ENCODE measurements around the gene ZNF398.
"Not testable (repeated sequence)": the region's sequence is repeated elsewhere in the genome, so short reads cannot be mapped to it uniquely, and the experiment has no call there.

The ZNF398 gene

GRCh38 chr7:149223176-149223575 lies 75.9 kb downstream of the ZNF398 start:
- Histone ChIP-seq H3K4me3 (ENCODE audit: low read depth, low read length) (no peak overlapping the region), H3K27me3 (replicated peaks) (no peaks in the 10 kb centered on the region), H3K27ac (no peak overlapping the region), H3K36me3 (replicated peaks) (peaks cover 44% of the 10 kb centered on the region)
- in situ Hi-C loops (cut with HindIII; ENCODE audit: low pct_ligation_motif_present, low sequenced_read_pairs), result no loop called here
- DNase-seq, result no peak
- TF ChIP-seq CTCF (IDR thresholded peaks at IDR 0.05; ENCODE audit: low read depth, low read length, missing control alignments), result no peak

DNA sequence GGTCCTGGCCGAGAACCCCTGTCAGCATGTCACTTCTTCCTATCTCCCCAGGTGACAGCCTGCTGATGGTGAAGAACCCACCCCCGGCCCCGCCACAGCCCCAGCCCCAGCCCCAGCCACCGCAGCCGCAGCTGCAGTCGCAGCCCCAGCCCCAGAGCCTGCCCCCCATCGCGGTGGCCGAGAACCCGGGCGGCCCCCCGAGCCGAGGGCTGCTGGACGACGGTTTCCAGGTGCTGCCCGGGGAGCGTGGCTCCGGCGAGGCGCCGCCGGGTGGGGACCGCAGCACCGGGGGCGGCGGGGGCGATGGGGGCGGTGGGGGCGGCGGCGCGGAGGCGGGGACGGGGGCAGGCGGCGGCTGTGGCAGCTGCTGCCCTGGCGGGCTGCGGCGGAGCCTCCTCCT lies 76.5 kb downstream of the ZNF398 start:
- H3K36me3 ChIP-seq (replicated peaks), result peaks cover 41% of the 10 kb centered on the region

DNA sequence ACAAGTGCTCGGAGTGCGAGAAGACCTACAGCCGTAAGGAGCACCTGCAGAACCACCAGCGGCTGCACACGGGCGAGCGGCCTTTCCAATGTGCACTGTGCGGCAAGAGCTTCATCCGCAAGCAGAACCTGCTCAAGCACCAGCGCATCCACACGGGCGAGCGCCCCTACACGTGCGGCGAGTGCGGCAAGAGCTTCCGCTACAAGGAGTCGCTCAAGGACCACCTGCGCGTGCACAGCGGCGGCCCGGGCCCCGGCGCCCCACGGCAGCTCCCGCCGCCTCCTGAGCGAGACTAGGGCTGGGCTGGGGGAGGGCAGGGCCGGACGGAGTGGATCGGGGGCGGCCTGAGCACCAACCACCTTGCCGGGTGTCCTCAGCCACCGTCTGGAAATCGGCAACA lies 77.1 kb downstream of the ZNF398 start:
- DNase-seq, result no peak
- in situ Hi-C loops (cut with HindIII; ENCODE audit: low pct_ligation_motif_present, low sequenced_read_pairs), result no loop called here
- no peak overlapping the region for H3K27ac ChIP-seq
- H3K4me3 ChIP-seq (ENCODE audit: low read depth, low read length), result no peak overlapping the region
- peaks cover 38% of the 10 kb centered on the region for H3K36me3 ChIP-seq (replicated peaks)
- H3K27me3 ChIP-seq (replicated peaks), result no peaks in the 10 kb centered on the region
- TF ChIP-seq CTCF (IDR thresholded peaks at IDR 0.05; ENCODE audit: low read depth, low read length, missing control alignments), result no peak

More for the DNA sequence above, 76.5 kb downstream of the ZNF398 start:
- Histone ChIP-seq H3K27me3 (replicated peaks) (no peaks in the 10 kb centered on the region), H3K27ac (no peak overlapping the region), H3K4me3 (ENCODE audit: low read depth, low read length) (no peak overlapping the region)
- DNase-seq, result no peak
- no peak for TF ChIP-seq CTCF (IDR thresholded peaks at IDR 0.05; ENCODE audit: low read depth, low read length, missing control alignments)
- in situ Hi-C loops (cut with HindIII; ENCODE audit: low pct_ligation_motif_present, low sequenced_read_pairs), result no loop called here

- Histone ChIP-seq H3K27me3 (replicated peaks) (no peaks in the 10 kb centered on the region), H3K4me3 (ENCODE audit: low read depth, low read length) (no peak overlapping the region), H3K36me3 (replicated peaks) (peaks cover 38% of the 10 kb centered on the region), H3K27ac (no peak overlapping the region)
- no peak for DNase-seq
- in situ Hi-C loops (cut with HindIII; ENCODE audit: low pct_ligation_motif_present, low sequenced_read_pairs), result no loop called here
- TF ChIP-seq CTCF (IDR thresholded peaks at IDR 0.05; ENCODE audit: low read depth, low read length, missing control alignments), result no peak
These were observed 77.9 kb downstream of the ZNF398 start for GRCh38 chr7:149225106-149225505.

- DNase-seq, result no peak
- no peaks in the 10 kb centered on the region for H3K27me3 ChIP-seq (replicated peaks)
- in situ Hi-C loops (cut with HindIII; ENCODE audit: low pct_ligation_motif_present, low sequenced_read_pairs), result no loop called here
- no peak overlapping the region for H3K4me3 ChIP-seq (ENCODE audit: low read depth, low read length)
- no peak for TF ChIP-seq CTCF (IDR thresholded peaks at IDR 0.05; ENCODE audit: low read depth, low read length, missing control alignments)
- peaks cover 38% of the 10 kb centered on the region for H3K36me3 ChIP-seq (replicated peaks)
- H3K27ac ChIP-seq, result no peak overlapping the region
These were observed 78.4 kb downstream of the ZNF398 start for GRCh38 chr7:149225656-149226055.

DNA sequence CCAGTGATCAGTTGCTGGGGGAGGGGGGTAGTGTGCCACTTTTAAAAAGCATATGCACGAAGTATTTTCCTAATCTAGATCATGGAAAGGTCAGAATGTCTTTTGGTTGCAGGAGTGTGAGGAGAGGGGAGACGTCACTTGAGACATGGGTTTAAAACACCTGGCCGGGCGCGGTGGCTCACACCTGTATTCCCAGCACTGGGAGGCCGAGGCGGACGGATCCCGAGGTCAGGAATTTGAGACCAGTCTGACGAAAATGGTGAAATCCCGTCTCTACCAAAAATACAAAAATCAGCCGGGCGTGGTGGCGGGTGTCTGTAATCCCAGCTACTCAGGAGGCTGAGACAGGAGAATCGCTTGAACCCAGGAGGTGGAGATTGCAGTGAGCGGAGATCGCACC lies 79.1 kb downstream of the ZNF398 start:
- in situ Hi-C loops (cut with HindIII; ENCODE audit: low pct_ligation_motif_present, low sequenced_read_pairs); DNase-seq; H3K4me3 ChIP-seq (ENCODE audit: low read depth, low read length); H3K27ac ChIP-seq; H3K27me3 ChIP-seq (replicated peaks): not testable (repeated sequence)
- H3K36me3 ChIP-seq (replicated peaks), result peaks cover 33% of the 10 kb centered on the region
